Measurements from ENCODE around the gene CBLC.

GRCh38 chr19:44814517-44814916, 36.8 kb downstream of the CBLC start:
- TF ChIP-seq CTCF (conservative IDR thresholded peaks at IDR 0.05; ENCODE audit: low read depth, low read length), result no peak
- no peak for TF ChIP-seq POLR2A (IDR thresholded peaks at IDR 0.05; ENCODE audit: low read depth, low read length)
- no peak for TF ChIP-seq MXI1 (IDR thresholded peaks at IDR 0.05; ENCODE audit: borderline replicate concordance, low read depth, low read length)
- TF ChIP-seq CEBPB (IDR thresholded peaks at IDR 0.05; ENCODE audit: low read depth, low read length), result no peak
- no peak for TF ChIP-seq RAD21 (IDR thresholded peaks at IDR 0.05; ENCODE audit: low read length)
- TF ChIP-seq MAFK (IDR thresholded peaks at IDR 0.05; ENCODE audit: low read depth, low read length), result no peak
- no peak for TF ChIP-seq USF2 (IDR thresholded peaks at IDR 0.05; ENCODE audit: low read depth, low read length)
- no peak for TF ChIP-seq ELK1 (IDR thresholded peaks at IDR 0.05; ENCODE audit: borderline replicate concordance, low read depth, low read length)
- TF ChIP-seq MAZ (IDR thresholded peaks at IDR 0.05; ENCODE audit: borderline replicate concordance, low read depth, low read length), result no peak
- TF ChIP-seq FOS (IDR thresholded peaks at IDR 0.05; ENCODE audit: low read depth, low read length), result no peak
- TF ChIP-seq RCOR1 (IDR thresholded peaks at IDR 0.05; ENCODE audit: insufficient replicate concordance, low read length), result no peak
- TF ChIP-seq RFX5 (IDR thresholded peaks at IDR 0.05; ENCODE audit: low read depth, low read length), result no peak

Data from IMR-90 (cell line).